Measurements from ENCODE around the gene NUFIP1.

DNA sequence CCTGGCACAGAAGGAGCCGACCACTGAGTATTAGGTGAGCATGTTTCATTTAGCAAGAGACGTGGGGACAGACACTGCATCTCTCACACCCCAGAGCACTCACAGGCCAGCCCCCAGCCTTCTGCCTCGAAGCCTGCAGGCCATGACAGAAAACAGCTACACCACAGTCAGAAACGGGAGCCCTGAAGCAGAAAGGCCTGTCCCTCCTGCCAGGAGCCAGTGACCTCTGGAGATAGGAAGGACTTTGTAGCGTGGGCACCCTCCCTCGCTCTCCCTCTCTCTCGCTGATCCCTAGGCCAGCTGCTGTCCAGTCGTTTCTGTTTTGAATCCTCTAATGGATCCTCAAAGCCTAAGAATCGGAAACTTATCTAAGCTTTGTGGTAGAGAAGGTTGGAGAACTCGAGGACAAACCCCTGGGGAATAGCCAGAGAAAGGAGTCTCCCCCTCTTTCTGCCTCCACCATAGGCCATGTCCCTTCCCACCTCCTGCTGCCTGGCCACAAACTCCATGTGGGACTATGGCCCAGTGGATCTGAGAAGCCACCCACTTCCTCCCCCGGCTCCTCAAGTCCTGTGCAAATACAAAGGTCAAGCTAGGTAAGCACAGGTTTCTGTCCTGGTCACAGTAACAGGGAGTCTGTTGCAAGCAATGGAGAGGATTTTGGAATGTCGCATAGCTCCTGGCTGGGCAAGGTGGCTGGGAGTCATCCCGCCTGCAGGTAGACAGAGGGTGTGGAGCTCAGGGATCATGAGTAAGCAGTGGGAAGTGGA, 95.1 kb downstream of the NUFIP1 start:
- TF ChIP-seq SUZ12 (IDR thresholded peaks at IDR 0.05; ENCODE audit: extremely low read depth, insufficient read depth, insufficient read length) (no peak), ZNF274 (IDR thresholded peaks at IDR 0.05; ENCODE audit: low read depth, low read length) (no peak), YY1 (IDR thresholded peaks at IDR 0.05; ENCODE audit: insufficient read depth, insufficient read length) (no peak)

Data from NT2/D1 (cell line).